HCT116 (cell line): ENCODE measurements around the gene MNT. TPM values are rescaled to one million over a fixed set of nuclear protein-coding genes. Genes with fewer than 3 reads are reported as not detected.

Experiments used
- ATAC-seq: fragments of 200-7000 bp; cut with Tn5 transposase; 2 replicates; pipeline ENCODE4 v1.9.1; 2020; ENCODE audit warnings: mild to moderate bottlenecking, moderate library complexity
- BruUV-seq: library from RNA; stranded (reverse); fragments of 400-500 nt; replicated peaks from 2 replicates; lab custom pipeline; 2021; lab: Mats Ljungman, UMichigan
- CTCF ChIA-PET: fragments of 300-600 bp; sonication (Branson Sonifier 250); formaldehyde crosslinking; loops from one replicate; lab custom pipeline; 2021; ENCODE audit warnings: antibody characterized with exemption; lab: Charles Lee
- POLR2A ChIA-PET: fragments of 300-600, 350-600 bp; sonication (Branson Sonifier 250); formaldehyde crosslinking; loops from one replicate; lab custom pipeline; 2021; ENCODE audit warnings: antibody characterized with exemption; lab: Charles Lee
- RAD21 ChIA-PET, 2 experiments: fragments of 300-600 bp; sonication (Branson Sonifier 250); formaldehyde crosslinking; loops; one replicate each; lab custom pipeline; 2023; ENCODE audit warnings: low total read pairs in 2 of 2; ENCODE audit not compliant: uncharacterized antibody in 2 of 2, unreplicated experiment in 2 of 2, low non-redundant PET in 1 of 2; lab: Charles Lee
- DNase-seq: peaks from one replicate; pipeline ENCODE4 v3.0.0-alpha.2; 2010; ENCODE audit warnings: low read depth, low spot score
- H2AFZ ChIP-seq: fragments of 200-600 bp; shearing (Covaris generic), sonication (generic); 2 replicates; pipeline ENCODE4 v1.6.1; 2017; ENCODE audit warnings: low read depth, mixed run types, mixed read lengths, antibody characterized with exemption, low read length; ENCODE audit not compliant: poor library complexity, severe bottlenecking
- H3K27ac ChIP-seq: 2 replicates; pipeline ENCODE4 v1.5.1; 2012; ENCODE audit warnings: low read depth, low read length
- H3K27me3 ChIP-seq: fragments of 200-600 bp; sonication (generic); 2 replicates; pipeline ENCODE4 v1.6.1; 2016; ENCODE audit warnings: mixed run types, low read length, mixed read lengths; ENCODE audit not compliant: insufficient read depth
- H3K36me3 ChIP-seq, 2 experiments: fragments of 200-500 bp in 1 of 2; fragments of 200-600 bp in 1 of 2; sonication (Bioruptor generic) in 1 of 2; sonication (generic) in 1 of 2; 2 replicates each; pipeline versions ENCODE4 v1.5.1 to v1.6.1; 2014 to 2016; ENCODE audit warnings: low read length in 2 of 2, inconsistent platforms in 1 of 2, mixed read lengths in 1 of 2, mixed run types in 1 of 2; ENCODE audit not compliant: insufficient read depth in 2 of 2, control insufficient read depth in 1 of 2
- H3K4me1 ChIP-seq, 2 experiments: fragments of 200-600 bp in 1 of 2; sonication (generic) in 1 of 2; 2 replicates each; pipeline versions ENCODE4 v1.5.1 to v1.6.1; 2012 to 2017; ENCODE audit warnings: low read length in 2 of 2, inconsistent platforms in 1 of 2, mild to moderate bottlenecking in 1 of 2, mixed read lengths in 1 of 2, mixed run types in 1 of 2, moderate library complexity in 1 of 2; ENCODE audit not compliant: insufficient read depth in 2 of 2, control insufficient read depth in 1 of 2
- H3K4me2 ChIP-seq: fragments of 200-600 bp; sonication (generic); 2 replicates; pipeline ENCODE4 v1.6.1; 2017; ENCODE audit warnings: mixed run types, low read length, mixed read lengths
- H3K4me3 ChIP-seq, 2 experiments: fragments of 200-600 bp in 1 of 2; sonication (generic) in 1 of 2; replicated peaks in 1 of 2; 2 replicates each; pipeline ENCODE4 v1.5.1; 2011 to 2016; ENCODE audit warnings: low read length in 2 of 2, control low read depth in 1 of 2, low read depth in 1 of 2, mild to moderate bottlenecking in 1 of 2, mixed read lengths in 1 of 2, mixed run types in 1 of 2
- H3K79me2 ChIP-seq: fragments of 200-600 bp; sonication (generic); 2 replicates; pipeline ENCODE4 v1.6.1; 2017; ENCODE audit warnings: mild to moderate bottlenecking, mixed run types, low read length, moderate library complexity, mixed read lengths; ENCODE audit not compliant: insufficient read depth
- H3K9ac ChIP-seq: fragments of 200-600 bp; sonication (generic); 2 replicates; pipeline ENCODE4 v1.6.1; 2016; ENCODE audit warnings: low read length, mixed read lengths
- H3K9me2 ChIP-seq: fragments of 200-600 bp; sonication (generic), shearing (Covaris generic); 2 replicates; pipeline ENCODE4 v1.6.1; 2017; ENCODE audit warnings: mixed run types, mild to moderate bottlenecking, moderate library complexity; ENCODE audit not compliant: insufficient read depth
- H3K9me3 ChIP-seq, 2 experiments: fragments of 200-500 bp in 1 of 2; fragments of 200-600 bp in 1 of 2; sonication (Bioruptor generic) in 1 of 2; sonication (generic) in 1 of 2; 2 replicates each; pipeline ENCODE4 v1.6.1; 2014 to 2017; ENCODE audit warnings: low read length in 2 of 2, mixed read lengths in 2 of 2, inconsistent platforms in 1 of 2, low read depth in 1 of 2, mild to moderate bottlenecking in 1 of 2, mixed run types in 1 of 2, moderate library complexity in 1 of 2; ENCODE audit not compliant: control insufficient read depth in 1 of 2, insufficient read depth in 1 of 2
- H4K20me1 ChIP-seq: fragments of 200-600 bp; sonication (generic), shearing (Covaris generic); 2 replicates; pipeline ENCODE4 v1.6.1; 2017; ENCODE audit warnings: mixed run types, mild to moderate bottlenecking, moderate library complexity; ENCODE audit not compliant: insufficient read depth
- CTCF ChIP-seq, 3 experiments: fragments of 200-600 bp in 1 of 3; sonication (generic) in 1 of 3; IDR thresholded peaks in 2 of 3; conservative IDR thresholded peaks in 1 of 3; 2 replicates each; pipeline ENCODE4 v1.5.1; 2012 to 2017; ENCODE audit warnings: low read depth in 2 of 3, low read length in 2 of 3, antibody characterized with exemption in 1 of 3, borderline replicate concordance in 1 of 3, control low read depth in 1 of 3, mild to moderate bottlenecking in 1 of 3, mixed read lengths in 1 of 3, mixed run types in 1 of 3, moderate library complexity in 1 of 3; ENCODE audit not compliant: insufficient read depth in 1 of 3
- POLR2AphosphoS5 ChIP-seq: IDR thresholded peaks from 2 replicates; pipeline ENCODE4 v1.6.1; 2011; ENCODE audit warnings: mild to moderate bottlenecking, low read depth, low read length, moderate library complexity
- TCF7L2 ChIP-seq: IDR thresholded peaks from 2 replicates; pipeline ENCODE4 v1.7.0; 2011; ENCODE audit warnings: borderline replicate concordance, inconsistent platforms; ENCODE audit not compliant: insufficient read depth, insufficient read length; ENCODE audit errors: extremely low read depth
- intact Hi-C: fragments of 100-400 bp; cut with micrococcal nuclease; formaldehyde crosslinking; loops from 2 replicates; pipeline ENCODE4 v1.10.0; 2022
- total RNA-seq: library from RNA; stranded (reverse); gene quantifications from one replicate; pipeline ENCODE4 v1.2.1, GENCODE V29; 2021; ENCODE audit not compliant: unreplicated experiment

The MNT gene
- total RNA-seq, 1 experiment from 2014 or later: 37.0 TPM

GRCh38 chr17:2401426-2402221 lies 764 bp upstream of the MNT start:
- TF ChIP-seq TCF7L2 (peak; percentile 80), CTCF (IDR thresholded peaks at IDR 0.05 in 2 of 3, conservative IDR thresholded peaks at IDR 0.05 in 1 of 3; ENCODE audit: borderline replicate concordance in 1 of 3, insufficient read depth in 1 of 3, low read depth in 2 of 3, low read length in 2 of 3) (no peak), POLR2AphosphoS5 (peak; percentile 31)
- H3K4me3 ChIP-seq: peak overlapping the region; percentile 48 to 96
- no peaks in the 10 kb centered on the region for H3K9me2 ChIP-seq
- peaks cover 49 to 83% of the 10 kb centered on the region in 2 experiments for H3K4me1 ChIP-seq
- H4K20me1 ChIP-seq: no peaks in the 10 kb centered on the region
- H3K27me3 ChIP-seq: no peaks in the 10 kb centered on the region
- ATAC-seq: peak; percentile 56
- peak; percentile 98 for DNase-seq
- H3K36me3 ChIP-seq: no peaks in the 10 kb centered on the region
- peak overlapping the region; percentile 93 for H3K4me2 ChIP-seq
- no peaks in the 10 kb centered on the region for H3K9me3 ChIP-seq
- H2AFZ ChIP-seq: no peak overlapping the region
- peaks cover 25% of the 10 kb centered on the region for H3K79me2 ChIP-seq
- no TSS peak for BruUV-seq
- POLR2A ChIA-PET: interaction anchor here (1.1 to 1.8 kb wide), 2 partner anchors 9 to 15 kb away, joined by 3 to 6 read pairs; no protein-coding TSS in a partner anchor
- RAD21 ChIA-PET: interaction anchor here (0.6 to 0.8 kb wide), 2 partner anchors 9 to 19 kb away, joined by 4 to 7 read pairs; no protein-coding TSS in a partner anchor
- intact Hi-C loops: loop anchor here (1.0 to 10.0 kb wide), 3 partner anchors 8 to 687 kb away; partner anchors contain the start of gene TLCD2
- H3K27ac ChIP-seq: peak overlapping the region; percentile 97
- CTCF ChIA-PET: interaction anchor here (1.0 to 3.2 kb wide), 2 partner anchors 14 to 19 kb away, joined by 4 to 23 read pairs; no protein-coding TSS in a partner anchor
- peak overlapping the region; percentile 100 for H3K9ac ChIP-seq
